ENCODE data around the gene FRMD1. TPM values are rescaled to one million over a fixed set of nuclear protein-coding genes. Genes with fewer than 3 reads are reported as not detected.

Gene FRMD1
- total RNA-seq, 1 experiment from 2014 or later: 0.57 TPM

- POLR2A ChIA-PET: no interaction called here
- ATAC-seq: no peak
- H3K27me3 Mint-ChIP-seq (ENCODE audit: low read depth): peaks cover 14% of the 10 kb centered on the region
These were observed 18.2 kb upstream of the FRMD1 start for GRCh38 chr6:168097221-168097620.

GRCh38 chr6:168096271-168096764 lies 17.3 kb upstream of the FRMD1 start:
- DNase-seq (ENCODE audit: low spot score) (no peak), ATAC-seq (no peak)
- no peaks in the 10 kb centered on the region for H3K36me3 Mint-ChIP-seq
- H3K4me1 Mint-ChIP-seq: peaks cover 17% of the 10 kb centered on the region
- H3K27ac Mint-ChIP-seq: no peak overlapping the region; the same call in 1 of the 2 replicates
- ChIA-PET CTCF (no interaction called here), POLR2A (no interaction called here)
- 0 out of 2 replicates have a peak, but pooled peaks cover 4% of the 10 kb centered on the region for H3K9me3 Mint-ChIP-seq
- peaks cover 6% of the 10 kb centered on the region for H3K27me3 Mint-ChIP-seq (ENCODE audit: low read depth)
- TF ChIP-seq ZNF232 (CRISPR knock-in tag; IDR thresholded peaks at IDR 0.05) (no peak), E2F5 (CRISPR knock-in tag; IDR thresholded peaks at IDR 0.05) (no peak), JUN (CRISPR knock-in tag; IDR thresholded peaks at IDR 0.05) (no peak), NR2C2 (CRISPR knock-in tag; IDR thresholded peaks at IDR 0.05) (no peak)
- no peak overlapping the region for H3K4me3 Mint-ChIP-seq

More at GRCh38 chr6:168097221-168097620, 18.2 kb upstream of the FRMD1 start:
- H3K4me3 Mint-ChIP-seq: no peak overlapping the region
- H3K36me3 Mint-ChIP-seq: no peaks in the 10 kb centered on the region
- CTCF ChIA-PET: no interaction called here
- H3K4me1 Mint-ChIP-seq: peaks cover 22% of the 10 kb centered on the region
- DNase-seq (ENCODE audit: low spot score): no peak
- H3K27ac Mint-ChIP-seq: no peak overlapping the region
- 0 out of 2 replicates have a peak, but pooled peaks cover under 1% of the 10 kb centered on the region for H3K9me3 Mint-ChIP-seq
- TF ChIP-seq FOXJ3 (CRISPR knock-in tag; IDR thresholded peaks at IDR 0.05; ENCODE audit: borderline replicate concordance) (no peak), ZNF317 (CRISPR knock-in tag; IDR thresholded peaks at IDR 0.05; ENCODE audit: borderline replicate concordance, low read depth) (no peak), ZSCAN18 (CRISPR knock-in tag; IDR thresholded peaks at IDR 0.05) (no peak), RELA (CRISPR knock-in tag; IDR thresholded peaks at IDR 0.05; ENCODE audit: borderline replicate concordance) (no peak), PRRX2 (CRISPR knock-in tag; IDR thresholded peaks at IDR 0.05) (no peak), TEAD1 (CRISPR knock-in tag; IDR thresholded peaks at IDR 0.05) (no peak), USF2 (CRISPR knock-in tag; IDR thresholded peaks at IDR 0.05) (no peak), TCF7 (CRISPR knock-in tag; IDR thresholded peaks at IDR 0.05; ENCODE audit: low read depth) (no peak), ESRRA (CRISPR knock-in tag; IDR thresholded peaks at IDR 0.05; ENCODE audit: borderline replicate concordance) (no peak)

GRCh38 chr6:168095716-168096250 lies 16.8 kb upstream of the FRMD1 start:
- ChIA-PET CTCF (interaction anchor here (1.1 kb wide), 1 partner anchor 37 kb away, joined by 4 read pairs; no protein-coding TSS in a partner anchor), POLR2A (no interaction called here)
- peaks cover 6% of the 10 kb centered on the region for H3K27me3 Mint-ChIP-seq (ENCODE audit: low read depth)
- H3K4me3 Mint-ChIP-seq: no peak overlapping the region
- H3K9me3 Mint-ChIP-seq: 0 out of 2 replicates have a peak, but pooled peaks cover 4% of the 10 kb centered on the region
- DNase-seq (ENCODE audit: low spot score) (no peak), ATAC-seq (no peak)
- peaks cover 17% of the 10 kb centered on the region for H3K4me1 Mint-ChIP-seq
- no peak overlapping the region for H3K27ac Mint-ChIP-seq
- TF ChIP-seq ZNF121 (CRISPR knock-in tag; IDR thresholded peaks at IDR 0.05) (no peak), FOXK1 (CRISPR knock-in tag; IDR thresholded peaks at IDR 0.05) (no peak), RORB (CRISPR knock-in tag; IDR thresholded peaks at IDR 0.05) (no peak), SOX15 (CRISPR knock-in tag; IDR thresholded peaks at IDR 0.05) (no peak), ATF3 (CRISPR knock-in tag; conservative IDR thresholded peaks at IDR 0.05) (no peak), SMAD3 (CRISPR knock-in tag; IDR thresholded peaks at IDR 0.05; ENCODE audit: borderline replicate concordance) (no peak), NR1H2 (CRISPR knock-in tag; IDR thresholded peaks at IDR 0.05) (no peak), ZNF425 (CRISPR knock-in tag; conservative IDR thresholded peaks at IDR 0.05) (no peak), NR2C2 (CRISPR knock-in tag; IDR thresholded peaks at IDR 0.05) (no peak), MYBL2 (CRISPR knock-in tag; IDR thresholded peaks at IDR 0.05) (no peak), PRRX2 (CRISPR knock-in tag; IDR thresholded peaks at IDR 0.05) (no peak), SP1 (CRISPR knock-in tag; conservative IDR thresholded peaks at IDR 0.05) (no peak), PREB (CRISPR knock-in tag; IDR thresholded peaks at IDR 0.05; ENCODE audit: borderline replicate concordance) (no peak)
- H3K36me3 Mint-ChIP-seq: no peaks in the 10 kb centered on the region
